Measurements from ENCODE around the gene PDE4B. TPM values are rescaled to one million over a fixed set of nuclear protein-coding genes. Genes with fewer than 3 reads are reported as not detected.
"Not testable (repeated sequence)": the region's sequence is repeated elsewhere in the genome, so short reads cannot be mapped to it uniquely, and the experiment has no call there.

PDE4B gene
- total and polyA plus RNA-seq, 12 donors = 1.2 to 14.9 (median 3.9) TPM

DNA sequence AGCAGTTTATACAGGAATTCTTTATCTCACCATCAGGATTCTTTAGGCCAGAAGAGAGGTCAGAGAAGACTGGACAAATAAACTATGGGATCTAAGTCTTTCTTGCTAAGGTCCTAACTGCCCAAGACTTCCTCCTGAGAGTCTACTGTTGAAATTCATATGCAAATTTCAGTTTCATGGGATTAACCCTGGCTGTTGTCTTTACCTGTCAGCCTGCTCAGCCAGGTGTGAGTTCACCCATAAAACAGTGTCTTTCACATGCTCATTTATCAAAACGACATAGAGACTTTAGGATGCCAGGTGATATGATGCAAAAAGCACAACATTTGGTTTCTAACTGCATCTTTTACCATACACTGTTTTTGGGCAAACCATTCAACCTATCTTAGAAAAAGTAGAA is 211.0 kb downstream of the PDE4B start:
- TF ChIP-seq POLR2A (IDR thresholded peaks at IDR 0.05) = no peak
- TF ChIP-seq, protein P1, sequence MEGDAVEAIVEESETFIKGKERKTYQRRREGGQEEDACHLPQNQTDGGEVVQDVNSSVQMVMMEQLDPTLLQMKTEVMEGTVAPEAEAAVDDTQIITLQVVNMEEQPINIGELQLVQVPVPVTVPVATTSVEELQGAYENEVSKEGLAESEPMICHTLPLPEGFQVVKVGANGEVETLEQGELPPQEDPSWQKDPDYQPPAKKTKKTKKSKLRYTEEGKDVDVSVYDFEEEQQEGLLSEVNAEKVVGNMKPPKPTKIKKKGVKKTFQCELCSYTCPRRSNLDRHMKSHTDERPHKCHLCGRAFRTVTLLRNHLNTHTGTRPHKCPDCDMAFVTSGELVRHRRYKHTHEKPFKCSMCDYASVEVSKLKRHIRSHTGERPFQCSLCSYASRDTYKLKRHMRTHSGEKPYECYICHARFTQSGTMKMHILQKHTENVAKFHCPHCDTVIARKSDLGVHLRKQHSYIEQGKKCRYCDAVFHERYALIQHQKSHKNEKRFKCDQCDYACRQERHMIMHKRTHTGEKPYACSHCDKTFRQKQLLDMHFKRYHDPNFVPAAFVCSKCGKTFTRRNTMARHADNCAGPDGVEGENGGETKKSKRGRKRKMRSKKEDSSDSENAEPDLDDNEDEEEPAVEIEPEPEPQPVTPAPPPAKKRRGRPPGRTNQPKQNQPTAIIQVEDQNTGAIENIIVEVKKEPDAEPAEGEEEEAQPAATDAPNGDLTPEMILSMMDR (IDR thresholded peaks at IDR 0.05) = no peak
- no peak for DNase-seq
- no peaks in the 10 kb centered on the region for H3K36me3 ChIP-seq (replicated peaks in 1 of 2)
- H3K27ac ChIP-seq = no peak overlapping the region
- intact Hi-C loops (cut with DNase I) = no loop called here
- 14 to 35% (median 24%) methylated on average over 1 of the region's 1 CpG for WGBS, 4 donors
- H3K9me3 ChIP-seq (replicated peaks in 1 of 3) = no peaks in the 10 kb centered on the region
- no peaks in the 10 kb centered on the region for H3K4me1 ChIP-seq (replicated peaks in 1 of 2)
- no peaks in the 10 kb centered on the region for H3K27me3 ChIP-seq
- H3K4me3 ChIP-seq = no peak overlapping the region

DNA sequence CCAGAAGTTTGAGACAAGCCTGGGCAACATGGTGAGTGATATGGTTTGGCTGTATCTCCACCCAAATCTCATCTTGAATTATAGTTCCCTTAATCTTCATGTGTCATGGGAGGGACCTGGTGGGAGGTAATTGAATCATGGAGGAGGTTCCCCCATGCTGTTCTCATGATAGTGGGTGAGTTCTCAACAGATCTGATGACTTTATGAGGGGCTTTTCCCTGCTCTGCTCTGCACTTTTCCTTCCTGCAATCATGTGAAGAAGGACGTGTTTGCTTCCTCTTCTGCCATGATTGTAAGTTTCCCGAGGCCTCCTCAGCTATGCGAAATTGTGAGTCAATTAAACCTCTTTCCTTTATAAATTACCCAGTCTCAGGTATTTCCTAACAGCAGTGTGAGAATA is 213.8 kb downstream of the PDE4B start:
- H3K4me1 ChIP-seq (replicated peaks in 1 of 2); intact Hi-C loops (cut with DNase I); H3K4me3 ChIP-seq; H3K9me3 ChIP-seq (replicated peaks in 1 of 3); DNase-seq; H3K36me3 ChIP-seq (replicated peaks in 1 of 2); H3K27ac ChIP-seq; H3K27me3 ChIP-seq: not testable (repeated sequence)
- 62 to 79% (median 69%) methylated on average over 3 of the region's 3 CpGs for WGBS, 4 donors

DNA sequence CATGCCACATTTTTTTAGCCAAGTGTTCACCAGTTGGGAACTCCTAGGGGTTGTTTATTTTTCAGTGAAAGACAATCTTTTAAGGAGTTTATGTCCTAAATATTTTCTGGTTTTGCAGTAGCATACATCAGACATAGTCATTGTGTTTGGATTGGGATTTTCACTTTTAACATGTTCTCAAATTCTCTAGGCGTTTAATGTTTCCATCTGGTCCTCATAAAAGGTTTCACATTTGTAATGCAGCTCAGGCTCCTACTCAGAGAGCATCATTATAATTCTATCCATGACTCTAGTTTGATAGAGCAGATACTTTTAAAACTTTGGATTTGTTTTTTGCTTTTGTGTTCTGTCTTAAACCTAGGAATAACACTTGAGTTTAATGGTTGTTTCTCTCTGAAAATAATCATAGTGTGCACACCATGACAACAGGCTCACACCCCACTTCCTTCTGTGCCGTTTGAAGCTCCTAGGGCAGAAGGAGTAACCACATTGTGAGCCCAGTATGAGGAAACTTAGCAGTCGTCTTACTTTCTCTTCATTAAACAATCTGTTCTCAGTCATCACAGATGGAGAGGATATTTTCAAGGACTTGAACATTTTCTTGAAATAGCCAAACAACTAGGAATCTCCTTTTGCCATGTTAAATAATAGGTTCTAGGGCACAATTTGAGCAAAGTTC is 219.6 kb downstream of the PDE4B start:
- H3K4me1 ChIP-seq (replicated peaks in 1 of 2) = no peaks in the 10 kb centered on the region
- no peak overlapping the region for H3K4me3 ChIP-seq
- H3K27ac ChIP-seq = no peak overlapping the region
- WGBS, 4 donors = 31 to 54% (median 34%) methylated on average over 3 of the region's 3 CpGs
- no peaks in the 10 kb centered on the region for H3K9me3 ChIP-seq (replicated peaks in 1 of 3)
- no peaks in the 10 kb centered on the region for H3K27me3 ChIP-seq
- TF ChIP-seq POLR2A (IDR thresholded peaks at IDR 0.05) = no peak
- TF ChIP-seq, protein P1 (IDR thresholded peaks at IDR 0.05) = no peak
- intact Hi-C loops (cut with DNase I) = no loop called here
- DNase-seq = no peak
- H3K36me3 ChIP-seq (replicated peaks in 1 of 2) = no peaks in the 10 kb centered on the region

DNA sequence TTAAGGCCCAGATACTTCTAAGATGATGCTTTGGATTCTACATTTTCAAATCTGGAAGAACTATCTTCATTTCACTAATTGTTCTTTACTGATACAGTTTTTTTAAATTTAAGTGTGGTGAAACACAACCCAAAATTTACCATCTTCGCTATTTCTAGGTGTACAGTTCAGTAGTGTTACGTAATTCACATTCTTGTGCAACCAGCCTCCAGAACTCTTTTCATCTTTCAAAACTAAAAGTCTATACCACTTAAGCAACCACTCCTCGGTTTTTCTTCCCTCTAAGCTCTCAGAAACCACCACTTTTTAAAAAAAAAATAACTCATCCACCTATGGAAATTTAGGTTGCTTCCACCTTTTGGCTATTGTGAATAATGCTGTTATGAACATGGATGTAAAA is 220.7 kb downstream of the PDE4B start:
- H3K9me3 ChIP-seq (replicated peaks in 1 of 3) = no peaks in the 10 kb centered on the region
- H3K4me1 ChIP-seq (replicated peaks in 1 of 2) = no peaks in the 10 kb centered on the region
- H3K27me3 ChIP-seq = no peaks in the 10 kb centered on the region
- H3K36me3 ChIP-seq (replicated peaks in 1 of 2) = no peaks in the 10 kb centered on the region
- TF ChIP-seq, protein P1 (IDR thresholded peaks at IDR 0.05) = no peak
- no peak for TF ChIP-seq POLR2A (IDR thresholded peaks at IDR 0.05)
- no peak overlapping the region for H3K27ac ChIP-seq
- intact Hi-C loops (cut with DNase I) = no loop called here
- no peak for DNase-seq
- no peak overlapping the region for H3K4me3 ChIP-seq
- 60 to 68% (median 67%) methylated on average over 3 of the region's 3 CpGs for WGBS, 4 donors
